Sigmoid colon (tissue), 4 donors: ENCODE results near the gene MTG2.

Experiments used
- EP300 ChIP-seq, 4 donors: sonication (generic); formaldehyde crosslinking; IDR thresholded peaks; one replicate each; pipeline ENCODE4 v1.6.1; 2017; ENCODE audit warnings: antibody characterized with exemption in 4 of 4
- POLR2A ChIP-seq, 2 donors: fragments of 450-650 bp; IDR thresholded peaks; one replicate each; pipeline ENCODE4 v1.6.1; 2016; ENCODE audit warnings: antibody characterized with exemption in 2 of 2, mild to moderate bottlenecking in 2 of 2, moderate library complexity in 2 of 2
- POLR2AphosphoS5 ChIP-seq, 4 donors: sonication (generic); formaldehyde crosslinking; IDR thresholded peaks; one replicate each; pipeline ENCODE4 v1.6.1; 2017; ENCODE audit warnings: antibody characterized with exemption in 4 of 4
- TF ChIP-seq, protein P1 (sequence below), 4 experiments: fragments of 450-650 bp in 3 of 4; fragments of 200-600 bp in 1 of 4; IDR thresholded peaks; one replicate each; pipeline ENCODE4 v1.5.1; 2016 to 2019; ENCODE audit warnings: antibody characterized with exemption in 4 of 4, mild to moderate bottlenecking in 3 of 4, moderate library complexity in 2 of 4

DNA sequence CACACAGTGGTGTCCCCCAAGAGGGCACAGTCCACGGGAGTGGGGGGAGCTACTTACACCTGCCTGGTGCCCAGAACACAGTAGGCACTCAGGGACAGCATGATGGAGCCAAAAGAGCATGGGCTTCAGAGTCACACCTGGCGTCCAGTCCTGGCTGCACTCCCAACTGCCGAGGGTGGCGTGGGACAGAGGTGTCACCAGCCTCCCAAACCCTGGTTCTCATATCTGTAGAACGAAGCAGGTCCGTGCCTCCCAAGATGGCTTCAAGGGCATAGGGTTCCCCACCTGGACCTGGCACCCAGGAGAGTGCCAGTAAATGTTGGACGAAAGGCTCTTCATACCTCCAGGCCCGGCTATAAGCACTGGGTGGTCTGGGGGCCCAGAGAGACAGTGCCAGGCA is 28.4 kb downstream of the MTG2 start:
- TF ChIP-seq, protein P1, sequence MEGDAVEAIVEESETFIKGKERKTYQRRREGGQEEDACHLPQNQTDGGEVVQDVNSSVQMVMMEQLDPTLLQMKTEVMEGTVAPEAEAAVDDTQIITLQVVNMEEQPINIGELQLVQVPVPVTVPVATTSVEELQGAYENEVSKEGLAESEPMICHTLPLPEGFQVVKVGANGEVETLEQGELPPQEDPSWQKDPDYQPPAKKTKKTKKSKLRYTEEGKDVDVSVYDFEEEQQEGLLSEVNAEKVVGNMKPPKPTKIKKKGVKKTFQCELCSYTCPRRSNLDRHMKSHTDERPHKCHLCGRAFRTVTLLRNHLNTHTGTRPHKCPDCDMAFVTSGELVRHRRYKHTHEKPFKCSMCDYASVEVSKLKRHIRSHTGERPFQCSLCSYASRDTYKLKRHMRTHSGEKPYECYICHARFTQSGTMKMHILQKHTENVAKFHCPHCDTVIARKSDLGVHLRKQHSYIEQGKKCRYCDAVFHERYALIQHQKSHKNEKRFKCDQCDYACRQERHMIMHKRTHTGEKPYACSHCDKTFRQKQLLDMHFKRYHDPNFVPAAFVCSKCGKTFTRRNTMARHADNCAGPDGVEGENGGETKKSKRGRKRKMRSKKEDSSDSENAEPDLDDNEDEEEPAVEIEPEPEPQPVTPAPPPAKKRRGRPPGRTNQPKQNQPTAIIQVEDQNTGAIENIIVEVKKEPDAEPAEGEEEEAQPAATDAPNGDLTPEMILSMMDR (IDR thresholded peaks at IDR 0.05) = no peak
- TF ChIP-seq EP300 (IDR thresholded peaks at IDR 0.05) = no peak
- no peak for TF ChIP-seq POLR2AphosphoS5 (IDR thresholded peaks at IDR 0.05)
- TF ChIP-seq POLR2A (IDR thresholded peaks at IDR 0.05) = no peak
